Breast epithelium (tissue), 3 donors: ENCODE data around the gene CHST10.

Source experiments
- POLR2A ChIP-seq: fragments of 450-650 bp; IDR thresholded peaks from one replicate; pipeline ENCODE4 v1.6.1; 2016; ENCODE audit warnings: antibody characterized with exemption, mild to moderate bottlenecking, moderate library complexity
- TF ChIP-seq, protein P1 (sequence below), 3 donors: fragments of 450-650 bp; IDR thresholded peaks; one replicate each; pipeline ENCODE4 v1.5.1; 2016 to 2017; ENCODE audit warnings: antibody characterized with exemption in 3 of 3, mild to moderate bottlenecking in 3 of 3, moderate library complexity in 3 of 3

DNA sequence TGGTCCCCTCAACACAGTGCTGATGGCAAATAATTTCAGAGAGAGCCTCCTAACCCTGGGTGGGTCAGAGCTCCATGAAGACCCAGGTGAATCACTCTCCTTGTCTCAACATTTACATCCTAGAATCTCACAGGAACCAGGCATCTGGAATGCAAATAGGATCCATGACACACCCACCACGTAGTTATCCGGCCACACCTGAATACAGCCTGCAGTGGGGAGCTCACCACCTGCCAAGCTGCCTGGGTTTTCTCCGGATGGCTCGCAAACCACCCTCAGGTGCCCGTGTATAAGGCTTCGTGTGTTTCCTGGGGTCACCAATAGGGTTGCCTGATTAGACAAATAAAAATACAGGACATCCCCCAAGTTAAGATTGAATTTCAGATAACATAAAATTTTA lies 9.9 kb downstream of the CHST10 start:
- TF ChIP-seq, protein P1, sequence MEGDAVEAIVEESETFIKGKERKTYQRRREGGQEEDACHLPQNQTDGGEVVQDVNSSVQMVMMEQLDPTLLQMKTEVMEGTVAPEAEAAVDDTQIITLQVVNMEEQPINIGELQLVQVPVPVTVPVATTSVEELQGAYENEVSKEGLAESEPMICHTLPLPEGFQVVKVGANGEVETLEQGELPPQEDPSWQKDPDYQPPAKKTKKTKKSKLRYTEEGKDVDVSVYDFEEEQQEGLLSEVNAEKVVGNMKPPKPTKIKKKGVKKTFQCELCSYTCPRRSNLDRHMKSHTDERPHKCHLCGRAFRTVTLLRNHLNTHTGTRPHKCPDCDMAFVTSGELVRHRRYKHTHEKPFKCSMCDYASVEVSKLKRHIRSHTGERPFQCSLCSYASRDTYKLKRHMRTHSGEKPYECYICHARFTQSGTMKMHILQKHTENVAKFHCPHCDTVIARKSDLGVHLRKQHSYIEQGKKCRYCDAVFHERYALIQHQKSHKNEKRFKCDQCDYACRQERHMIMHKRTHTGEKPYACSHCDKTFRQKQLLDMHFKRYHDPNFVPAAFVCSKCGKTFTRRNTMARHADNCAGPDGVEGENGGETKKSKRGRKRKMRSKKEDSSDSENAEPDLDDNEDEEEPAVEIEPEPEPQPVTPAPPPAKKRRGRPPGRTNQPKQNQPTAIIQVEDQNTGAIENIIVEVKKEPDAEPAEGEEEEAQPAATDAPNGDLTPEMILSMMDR (IDR thresholded peaks at IDR 0.05), result no peak
- no peak for TF ChIP-seq POLR2A
